ENCODE results near the gene RHBDL2. TPM values are rescaled to one million over a fixed set of nuclear protein-coding genes. Genes with fewer than 3 reads are reported as not detected.

Gene RHBDL2
- total and polyA plus RNA-seq, 9 of the 15 experiments (the other 6 are each of a cell fraction or from before 2014, with no cell fraction given) = not detected

DNA sequence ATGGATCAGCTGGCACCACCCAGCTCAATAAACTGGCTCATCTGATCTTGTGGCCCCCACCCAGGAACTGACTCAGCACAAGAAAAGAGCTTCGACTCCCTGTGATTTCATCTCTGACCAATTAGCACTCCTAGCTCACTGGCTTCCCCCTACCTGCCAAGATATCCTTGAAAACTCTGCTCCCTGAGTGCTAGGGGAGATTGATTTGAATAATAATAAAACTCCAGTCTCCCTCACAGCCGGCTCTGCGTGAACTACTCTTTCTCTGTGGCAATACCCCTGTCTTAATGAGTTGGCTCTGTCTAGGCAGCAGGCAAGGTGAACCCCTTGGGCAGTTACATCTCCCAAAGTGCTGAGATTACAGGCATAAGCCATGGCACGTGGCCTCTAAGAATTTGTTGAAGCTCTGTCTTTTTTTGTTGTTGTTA, 11.8 kb upstream of the RHBDL2 start (continued):
- peak; percentile 78 for TF ChIP-seq MGA (IDR thresholded peaks at IDR 0.05)
- TF ChIP-seq MAZ (CRISPR knock-in tag; conservative IDR thresholded peaks at IDR 0.05 in 1 of 2, IDR thresholded peaks at IDR 0.05 in 1 of 2) = peak in 1 of 2 experiments; percentile 20; a peak in 1 of 4 replicates
- TF ChIP-seq ZNF316 (IDR thresholded peaks at IDR 0.05) = peak; percentile 90
- TF ChIP-seq KAT7 (CRISPR knock-in tag; IDR thresholded peaks at IDR 0.05; ENCODE audit: borderline replicate concordance) = no peak
- no peak for TF ChIP-seq TARDBP (IDR thresholded peaks at IDR 0.05)
- peak in 1 of 2 experiments; percentile 9; a peak in 1 of 4 replicates for TF ChIP-seq HDAC1 (IDR thresholded peaks at IDR 0.05)
- 0 out of 2 replicates have a peak, but pooled peaks have one; percentile 45 for TF ChIP-seq TRIM28 (IDR thresholded peaks at IDR 0.05)
- no peak for TF ChIP-seq ZFPM2 (CRISPR knock-in tag; IDR thresholded peaks at IDR 0.05)
- peak; percentile 26; the same call in 1 of the 2 replicates for TF ChIP-seq EP300 (IDR thresholded peaks at IDR 0.05; ENCODE audit: low read length)
- no peak for TF ChIP-seq TCF7 (IDR thresholded peaks at IDR 0.05; ENCODE audit: borderline replicate concordance)
- TF ChIP-seq MBD2 (IDR thresholded peaks at IDR 0.05; ENCODE audit: borderline replicate concordance, low read depth) = no peak
- peak; percentile 30; the same call in 1 of the 2 replicates for TF ChIP-seq RAD51 (IDR thresholded peaks at IDR 0.05; ENCODE audit: borderline replicate concordance, low read depth)
- TF ChIP-seq ZMIZ1 (IDR thresholded peaks at IDR 0.05; ENCODE audit: low read depth in 2 of 2, low read length in 2 of 2) = no peak
- TF ChIP-seq DACH1 (IDR thresholded peaks at IDR 0.05; ENCODE audit: partially characterized antibody) = peak; percentile 1

Measured in K562 (cell line).